H9 (cell line): ENCODE results near the gene TBP. TPM values are rescaled to one million over a fixed set of nuclear protein-coding genes. Genes with fewer than 3 reads are reported as not detected.

ENCODE experiments used
- DNase-seq: peaks from one replicate; pipeline ENCODE4 v3.0.0-alpha.2; 2017
- H2AFZ ChIP-seq: one replicate; pipeline ENCODE4 v1.6.1; 2013; ENCODE audit warnings: mild to moderate bottlenecking, low read length, control low read depth, moderate library complexity
- H2AK5ac ChIP-seq: 2 replicates; pipeline ENCODE4 v1.6.1; 2013; ENCODE audit warnings: low read length, control low read depth, mixed read lengths; ENCODE audit not compliant: insufficient read length
- H2BK120ac ChIP-seq: one replicate; pipeline ENCODE4 v1.6.1; 2013; ENCODE audit warnings: low read depth, mild to moderate bottlenecking, low read length, control low read depth, inconsistent platforms; ENCODE audit not compliant: poor library complexity, severe bottlenecking
- H2BK12ac ChIP-seq: 2 replicates; pipeline ENCODE4 v1.6.1; 2013; ENCODE audit warnings: low read length, control low read depth, mixed read lengths, low read depth; ENCODE audit not compliant: insufficient read length
- H2BK15ac ChIP-seq: 2 replicates; pipeline ENCODE4 v1.6.1; 2013; ENCODE audit warnings: low read depth, low read length, control low read depth
- H2BK20ac ChIP-seq: one replicate; pipeline ENCODE4 v1.6.1; 2013; ENCODE audit warnings: low read depth, mild to moderate bottlenecking, low read length, control low read depth, inconsistent platforms; ENCODE audit not compliant: poor library complexity, severe bottlenecking
- H2BK5ac ChIP-seq: 2 replicates; pipeline ENCODE4 v1.6.1; 2013; ENCODE audit warnings: low read length, control low read depth, mixed read lengths; ENCODE audit not compliant: insufficient read length
- H3K14ac ChIP-seq: 2 replicates; pipeline ENCODE4 v1.6.1; 2013; ENCODE audit warnings: low read length, control low read depth; ENCODE audit not compliant: insufficient read depth
- H3K18ac ChIP-seq: 2 replicates; pipeline ENCODE4 v1.6.1; 2013; ENCODE audit warnings: low read depth, mild to moderate bottlenecking, mixed read lengths, low read length, control low read depth; ENCODE audit not compliant: insufficient read length
- H3K23ac ChIP-seq: 2 replicates; pipeline ENCODE4 v1.6.1; 2013; ENCODE audit warnings: low read length, control low read depth, mixed read lengths, low read depth; ENCODE audit not compliant: insufficient read length
- H3K23me2 ChIP-seq: 2 replicates; pipeline ENCODE4 v1.6.1; 2013; ENCODE audit warnings: low read depth, mild to moderate bottlenecking, mixed read lengths, low read length, control low read depth; ENCODE audit not compliant: insufficient read length, poor library complexity, severe bottlenecking
- H3K27ac ChIP-seq: 2 replicates; pipeline ENCODE4 v1.5.1; 2013; ENCODE audit warnings: low read length, control low read depth, mixed read lengths, low read depth; ENCODE audit not compliant: insufficient read length
- H3K27me3 ChIP-seq: 2 replicates; pipeline ENCODE4 v1.6.1; 2013; ENCODE audit warnings: low read length, control low read depth, inconsistent platforms; ENCODE audit not compliant: insufficient read depth
- H3K4ac ChIP-seq: 2 replicates; pipeline ENCODE4 v1.6.1; 2013; ENCODE audit warnings: low read depth, mild to moderate bottlenecking, control low read depth, inconsistent platforms, low read length, moderate library complexity
- H3K4me1 ChIP-seq: 2 replicates; pipeline ENCODE4 v1.6.1; 2013; ENCODE audit warnings: low read length, control low read depth, inconsistent platforms; ENCODE audit not compliant: insufficient read depth
- H3K4me2 ChIP-seq: 2 replicates; pipeline ENCODE4 v1.6.1; 2013; ENCODE audit warnings: low read length, control low read depth, mixed read lengths; ENCODE audit not compliant: insufficient read length, insufficient read depth
- H3K56ac ChIP-seq: 2 replicates; pipeline ENCODE4 v1.6.1; 2013; ENCODE audit warnings: low read depth, mild to moderate bottlenecking, mixed read lengths, low read length, control low read depth; ENCODE audit not compliant: insufficient read length
- H3K79me1 ChIP-seq: 2 replicates; pipeline ENCODE4 v1.6.1; 2013; ENCODE audit warnings: low read depth, mild to moderate bottlenecking, moderate library complexity, low read length, control low read depth, inconsistent platforms; ENCODE audit not compliant: insufficient read depth, poor library complexity, severe bottlenecking
- H3K79me2 ChIP-seq: 2 replicates; pipeline ENCODE4 v1.6.1; 2013; ENCODE audit warnings: low read length, control low read depth, inconsistent platforms; ENCODE audit not compliant: insufficient read depth
- H3K9ac ChIP-seq: 2 replicates; pipeline ENCODE4 v1.6.1; 2013; ENCODE audit warnings: low read length, control low read depth, mixed read lengths; ENCODE audit not compliant: insufficient read length; ENCODE audit errors: extremely low read depth
- H3K9me3 ChIP-seq: one replicate; pipeline ENCODE4 v1.6.1; 2013; ENCODE audit warnings: low read depth, low read length, inconsistent platforms; ENCODE audit not compliant: control insufficient read depth
- H3T11ph ChIP-seq: one replicate; pipeline ENCODE4 v1.6.1; 2013; ENCODE audit warnings: mild to moderate bottlenecking, low read length, control low read depth, inconsistent platforms
- H4K20me1 ChIP-seq: one replicate; pipeline ENCODE4 v1.6.1; 2013; ENCODE audit not compliant: control insufficient read depth, insufficient read length, insufficient read depth
- H4K5ac ChIP-seq: 2 replicates; pipeline ENCODE4 v1.6.1; 2013; ENCODE audit warnings: low read depth, mild to moderate bottlenecking, mixed read lengths, low read length, control low read depth; ENCODE audit not compliant: insufficient read length
- H4K8ac ChIP-seq: replicated peaks from 2 replicates; pipeline ENCODE4 v1.6.1; 2013; ENCODE audit warnings: low read length, control low read depth, mixed read lengths, low read depth; ENCODE audit not compliant: insufficient read length
- H4K91ac ChIP-seq: 2 replicates; pipeline ENCODE4 v1.6.1; 2013; ENCODE audit warnings: low read depth, mild to moderate bottlenecking, moderate library complexity, mixed read lengths, low read length, control low read depth; ENCODE audit not compliant: insufficient read length
- H3K27ac Mint-ChIP-seq, 3 experiments: 2 replicates in 2 of 3; 3 replicates in 1 of 3; pipeline ENCODE4 v1.8.0; 2020 to 2021; ENCODE audit warnings: mixed read lengths in 3 of 3, mild to moderate bottlenecking in 1 of 3, moderate library complexity in 1 of 3
- H3K27me3 Mint-ChIP-seq: 2 replicates; pipeline ENCODE4 v1.8.0; 2021; ENCODE audit warnings: low read depth, mild to moderate bottlenecking, moderate library complexity, mixed read lengths
- H3K36me3 Mint-ChIP-seq, 3 experiments: 2 replicates in 2 of 3; 3 replicates in 1 of 3; pipeline ENCODE4 v1.8.0; 2020 to 2021; ENCODE audit warnings: low read depth in 3 of 3, mixed read lengths in 3 of 3; ENCODE audit not compliant: insufficient read depth in 1 of 3
- H3K4me1 Mint-ChIP-seq, 2 experiments: 2 replicates each; pipeline ENCODE4 v1.8.0; 2020; ENCODE audit warnings: mixed read lengths in 2 of 2
- H3K4me3 Mint-ChIP-seq, 2 experiments: 2 replicates in 1 of 2; 3 replicates in 1 of 2; pipeline ENCODE4 v1.8.0; 2020 to 2021; ENCODE audit warnings: mild to moderate bottlenecking in 2 of 2, mixed read lengths in 2 of 2, moderate library complexity in 1 of 2
- H3K9me3 Mint-ChIP-seq, 2 experiments: 2 replicates in 1 of 2; 3 replicates in 1 of 2; pipeline ENCODE4 v1.8.0; 2020; ENCODE audit warnings: mild to moderate bottlenecking in 2 of 2, mixed read lengths in 2 of 2, moderate library complexity in 1 of 2
- WGBS: extraction: QIAGEN DNeasy Blood & Tissue Kit; methylation state at CpG from one replicate; pipeline ENCODE4 v1.1.7; 2013; ENCODE audit warnings: missing lambda C conversion rate, low lambda C conversion rate, mixed read lengths; ENCODE audit not compliant: insufficient read length; ENCODE audit errors: extremely low coverage; 5-methylcytosine and 5-hydroxymethylcytosine counted together
- total RNA-seq: library from RNA; stranded (reverse); gene quantifications from 2 replicates; pipeline ENCODE4 v1.2.1, GENCODE V29; 2021
- TF ChIP-seq, protein P1 (sequence below): fragments of 200-600 bp; sonication (generic); conservative IDR thresholded peaks from 3 replicates; pipeline ENCODE4 v1.8.0; 2021; ENCODE audit warnings: antibody characterized with exemption, mild to moderate bottlenecking

Gene TBP
- total RNA-seq, 1 experiment from 2014 or later, result 22.6 TPM

DNA sequence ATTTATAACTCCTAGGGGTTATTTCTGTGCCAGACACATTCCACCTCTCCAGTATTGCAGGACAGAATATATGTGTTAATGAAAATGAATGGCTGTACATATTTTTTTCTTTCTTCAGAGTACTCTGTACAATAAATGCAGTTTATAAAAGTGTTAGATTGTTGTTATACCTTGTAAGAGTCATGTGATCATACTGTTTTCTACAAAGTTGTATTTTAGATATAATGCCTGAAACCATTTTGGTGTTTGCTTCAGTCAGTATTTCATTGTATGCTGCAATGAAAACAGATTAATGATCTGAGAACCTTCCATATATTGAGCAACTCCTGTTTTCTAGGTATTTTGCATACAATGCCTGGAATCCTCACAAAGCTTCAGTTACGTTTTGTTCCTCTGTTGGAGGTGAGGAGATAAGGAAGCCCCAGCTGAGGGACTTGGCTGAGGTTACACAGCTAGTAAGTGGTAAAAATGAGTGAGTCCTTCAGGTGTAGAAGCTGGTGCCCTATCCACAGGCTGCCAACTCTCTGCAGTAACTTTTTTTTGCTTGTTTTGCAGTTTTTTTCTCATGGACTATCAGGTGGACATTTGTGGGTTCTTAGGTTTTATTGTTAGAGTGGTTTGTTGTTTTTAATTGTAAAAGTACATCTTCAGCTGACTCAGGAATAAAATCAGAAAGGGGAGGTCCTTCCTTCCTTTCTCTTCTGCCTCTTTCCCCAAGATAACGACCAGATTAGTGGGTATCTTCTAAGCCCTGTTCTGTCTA lies 18.7 kb downstream of the TBP start:
- Mint-ChIP-seq H3K27ac (no peak overlapping the region; a peak in 1 of 7 replicates), H3K9me3 (no peaks in the 10 kb centered on the region; a peak in 1 of 5 replicates), H3K4me3 (no peak overlapping the region), H3K36me3 (peaks cover 8 to 58% (median 22%) of the 10 kb centered on the region in 3 experiments), H3K4me1 (no peaks in the 10 kb centered on the region), H3K27me3 (no peaks in the 10 kb centered on the region)
- no peak overlapping the region for H2BK5ac ChIP-seq
- H3K27me3 ChIP-seq, result no peaks in the 10 kb centered on the region
- H3K4me1 ChIP-seq, result no peaks in the 10 kb centered on the region
- H3K18ac ChIP-seq, result no peak overlapping the region
- no peak overlapping the region for H3T11ph ChIP-seq
- H3K23ac ChIP-seq, result no peak overlapping the region
- no peaks in the 10 kb centered on the region for H3K79me2 ChIP-seq
- no peak overlapping the region for H2BK120ac ChIP-seq
- H4K91ac ChIP-seq, result no peak overlapping the region
- H3K56ac ChIP-seq, result no peak overlapping the region
- no peak overlapping the region for H2BK15ac ChIP-seq
- H2BK20ac ChIP-seq, result no peak overlapping the region
- H2AK5ac ChIP-seq, result no peak overlapping the region
- no CpG with 5 or more reads among the region's 2 CpGs for WGBS
- H3K14ac ChIP-seq, result no peak overlapping the region
- H4K20me1 ChIP-seq, result no peaks in the 10 kb centered on the region
- no peak overlapping the region for H4K5ac ChIP-seq
- H3K9ac ChIP-seq, result no peak overlapping the region
- no peaks in the 10 kb centered on the region for H3K23me2 ChIP-seq
- H2BK12ac ChIP-seq, result no peak overlapping the region
- DNase-seq, result no peak
- H3K27ac ChIP-seq, result no peak overlapping the region
- H3K79me1 ChIP-seq, result no peaks in the 10 kb centered on the region
- no peak overlapping the region for H4K8ac ChIP-seq
- H3K9me3 ChIP-seq, result no peaks in the 10 kb centered on the region
- no peak overlapping the region for H2AFZ ChIP-seq
- no peak overlapping the region for H3K4me2 ChIP-seq
- TF ChIP-seq, protein P1, sequence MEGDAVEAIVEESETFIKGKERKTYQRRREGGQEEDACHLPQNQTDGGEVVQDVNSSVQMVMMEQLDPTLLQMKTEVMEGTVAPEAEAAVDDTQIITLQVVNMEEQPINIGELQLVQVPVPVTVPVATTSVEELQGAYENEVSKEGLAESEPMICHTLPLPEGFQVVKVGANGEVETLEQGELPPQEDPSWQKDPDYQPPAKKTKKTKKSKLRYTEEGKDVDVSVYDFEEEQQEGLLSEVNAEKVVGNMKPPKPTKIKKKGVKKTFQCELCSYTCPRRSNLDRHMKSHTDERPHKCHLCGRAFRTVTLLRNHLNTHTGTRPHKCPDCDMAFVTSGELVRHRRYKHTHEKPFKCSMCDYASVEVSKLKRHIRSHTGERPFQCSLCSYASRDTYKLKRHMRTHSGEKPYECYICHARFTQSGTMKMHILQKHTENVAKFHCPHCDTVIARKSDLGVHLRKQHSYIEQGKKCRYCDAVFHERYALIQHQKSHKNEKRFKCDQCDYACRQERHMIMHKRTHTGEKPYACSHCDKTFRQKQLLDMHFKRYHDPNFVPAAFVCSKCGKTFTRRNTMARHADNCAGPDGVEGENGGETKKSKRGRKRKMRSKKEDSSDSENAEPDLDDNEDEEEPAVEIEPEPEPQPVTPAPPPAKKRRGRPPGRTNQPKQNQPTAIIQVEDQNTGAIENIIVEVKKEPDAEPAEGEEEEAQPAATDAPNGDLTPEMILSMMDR, result no peak
- no peak overlapping the region for H3K4ac ChIP-seq
